Activated T-helper 17 cell treated with anti-CD3 and anti-CD28 coated beads, Interleukin-2, amount 50 U/mL, for 72 hours (primary cell): Measurements from ENCODE around the gene BIRC6. TPM values are rescaled to one million over a fixed set of nuclear protein-coding genes. Genes with fewer than 3 reads are reported as not detected.
A peak's percentile ranks its signal among the peaks of the same experiment; 100 is the strongest.

ENCODE experiments used
- ATAC-seq: fragments of 150-1000 bp; cut with Tn5 transposase; replicated peaks from 2 replicates; pipeline ENCODE4 v1.10.0; 2021; ENCODE audit warnings: mild to moderate bottlenecking, moderate library complexity
- H3K27ac Mint-ChIP-seq: one replicate; pipeline ENCODE4 v1.8.0; 2022; ENCODE audit warnings: mixed read lengths
- H3K27me3 Mint-ChIP-seq: one replicate; pipeline ENCODE4 v1.8.0; 2022; ENCODE audit warnings: mixed read lengths
- H3K36me3 Mint-ChIP-seq: one replicate; pipeline ENCODE4 v1.8.0; 2022; ENCODE audit warnings: low read depth, mild to moderate bottlenecking, mixed read lengths
- H3K4me1 Mint-ChIP-seq: one replicate; pipeline ENCODE4 v1.8.0; 2022; ENCODE audit warnings: mixed read lengths
- H3K4me3 Mint-ChIP-seq: one replicate; pipeline ENCODE4 v1.8.0; 2022; ENCODE audit warnings: mild to moderate bottlenecking, mixed read lengths
- H3K9me3 Mint-ChIP-seq: one replicate; pipeline ENCODE4 v1.8.0; 2022; ENCODE audit warnings: mixed read lengths
- total RNA-seq, 2 donors: library from RNA; stranded (reverse); gene quantifications; one replicate each; pipeline ENCODE4 v1.2.3, GENCODE V29; 2022

BIRC6 gene
- total RNA-seq, 2 donors from 2014 or later: 114 to 117 TPM

- H3K36me3 Mint-ChIP-seq: peaks cover 79% of the 10 kb centered on the region
- no peak overlapping the region for H3K27ac Mint-ChIP-seq
- H3K9me3 Mint-ChIP-seq: no peaks in the 10 kb centered on the region
- ATAC-seq: no peak
- H3K4me1 Mint-ChIP-seq: peaks cover 4% of the 10 kb centered on the region
- H3K4me3 Mint-ChIP-seq: no peak overlapping the region
- H3K27me3 Mint-ChIP-seq: no peaks in the 10 kb centered on the region
These were observed 42.4 kb downstream of the BIRC6 start for GRCh38 chr2:32399221-32399620.

DNA sequence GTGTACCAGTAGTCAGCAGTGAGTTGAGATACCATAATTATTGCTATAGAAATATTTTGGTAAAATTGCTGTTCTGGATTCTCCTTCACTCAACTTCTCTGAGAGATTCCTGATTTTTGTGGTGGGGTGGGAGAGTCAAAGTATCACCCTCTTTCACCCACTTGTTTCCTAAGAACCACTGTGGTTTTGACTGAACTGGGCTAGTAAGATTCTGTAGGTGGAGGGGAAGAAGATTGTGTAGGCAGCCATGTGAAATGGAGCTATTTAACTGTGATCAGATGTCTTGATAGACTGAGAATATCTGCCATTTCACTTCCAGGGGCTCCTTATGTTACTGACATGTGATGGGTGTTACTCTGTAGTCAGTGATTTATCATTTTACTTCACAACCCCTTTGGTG, 45.3 kb downstream of the BIRC6 start:
- H3K36me3 Mint-ChIP-seq: peaks cover 79% of the 10 kb centered on the region
- H3K4me1 Mint-ChIP-seq: peaks cover 4% of the 10 kb centered on the region
- H3K9me3 Mint-ChIP-seq: no peaks in the 10 kb centered on the region
- peak overlapping the region; percentile 16 for H3K27ac Mint-ChIP-seq
- H3K4me3 Mint-ChIP-seq: no peak overlapping the region
- no peak for ATAC-seq
- no peaks in the 10 kb centered on the region for H3K27me3 Mint-ChIP-seq

GRCh38 chr2:32403782-32404181, 47.0 kb downstream of the BIRC6 start:
- no peaks in the 10 kb centered on the region for H3K27me3 Mint-ChIP-seq
- no peaks in the 10 kb centered on the region for H3K9me3 Mint-ChIP-seq
- H3K4me1 Mint-ChIP-seq: peaks cover 4% of the 10 kb centered on the region
- ATAC-seq: no peak
- H3K36me3 Mint-ChIP-seq: peaks cover 82% of the 10 kb centered on the region
- no peak overlapping the region for H3K27ac Mint-ChIP-seq
- no peak overlapping the region for H3K4me3 Mint-ChIP-seq

GRCh38 chr2:32404691-32405090, 47.9 kb downstream of the BIRC6 start:
- H3K4me1 Mint-ChIP-seq: peaks cover 4% of the 10 kb centered on the region
- H3K27me3 Mint-ChIP-seq: no peaks in the 10 kb centered on the region
- ATAC-seq: no peak
- no peak overlapping the region for H3K27ac Mint-ChIP-seq
- H3K9me3 Mint-ChIP-seq: no peaks in the 10 kb centered on the region
- peaks cover 89% of the 10 kb centered on the region for H3K36me3 Mint-ChIP-seq
- H3K4me3 Mint-ChIP-seq: no peak overlapping the region

GRCh38 chr2:32416519-32416918, 59.7 kb downstream of the BIRC6 start:
- no peak overlapping the region for H3K27ac Mint-ChIP-seq

DNA sequence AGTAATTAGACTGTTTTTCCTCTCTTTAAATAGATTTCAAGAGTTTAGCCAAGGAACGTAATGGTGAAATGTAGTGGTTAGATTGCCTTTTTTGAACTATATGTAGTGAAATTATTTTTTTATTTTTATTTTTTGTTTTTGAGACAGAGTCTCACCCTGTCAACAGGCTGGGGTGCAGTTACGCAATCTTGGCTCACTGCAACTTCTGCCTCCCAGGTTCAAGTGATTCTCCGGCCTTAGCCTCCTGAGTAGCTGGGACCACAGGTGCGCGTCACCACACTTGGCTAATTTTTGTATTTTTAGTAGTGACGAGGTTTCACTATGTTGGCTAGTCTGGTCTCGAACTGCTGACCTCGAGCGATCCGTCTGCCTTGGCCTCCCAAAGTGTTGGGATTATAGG, 60.8 kb downstream of the BIRC6 start:
- Mint-ChIP-seq H3K27me3 (no peaks in the 10 kb centered on the region), H3K4me3 (no peak overlapping the region), H3K36me3 (peaks cover 80% of the 10 kb centered on the region)

More at GRCh38 chr2:32416519-32416918, 59.7 kb downstream of the BIRC6 start:
- Mint-ChIP-seq H3K27me3 (no peaks in the 10 kb centered on the region), H3K4me1 (peaks cover 4% of the 10 kb centered on the region), H3K36me3 (peaks cover 80% of the 10 kb centered on the region), H3K4me3 (no peak overlapping the region), H3K9me3 (no peaks in the 10 kb centered on the region)
- no peak for ATAC-seq

GRCh38 chr2:32418778-32419177, 62.0 kb downstream of the BIRC6 start:
- Mint-ChIP-seq H3K4me3 (no peak overlapping the region), H3K27ac (no peak overlapping the region), H3K27me3 (no peaks in the 10 kb centered on the region), H3K9me3 (no peaks in the 10 kb centered on the region), H3K4me1 (peaks cover 10% of the 10 kb centered on the region), H3K36me3 (peaks cover 79% of the 10 kb centered on the region)
- ATAC-seq: no peak

More for the DNA sequence above, 60.8 kb downstream of the BIRC6 start:
- H3K4me1 Mint-ChIP-seq: peaks cover 10% of the 10 kb centered on the region
- ATAC-seq: no peak
- H3K9me3 Mint-ChIP-seq: no peaks in the 10 kb centered on the region
- no peak overlapping the region for H3K27ac Mint-ChIP-seq

- no peaks in the 10 kb centered on the region for H3K27me3 Mint-ChIP-seq
- H3K27ac Mint-ChIP-seq: no peak overlapping the region
- no peak overlapping the region for H3K4me3 Mint-ChIP-seq
- H3K4me1 Mint-ChIP-seq: peaks cover 30% of the 10 kb centered on the region
- no peaks in the 10 kb centered on the region for H3K9me3 Mint-ChIP-seq
- H3K36me3 Mint-ChIP-seq: peaks cover 66% of the 10 kb centered on the region
- ATAC-seq: no peak
These were observed 65.3 kb downstream of the BIRC6 start for GRCh38 chr2:32422133-32422532.

DNA sequence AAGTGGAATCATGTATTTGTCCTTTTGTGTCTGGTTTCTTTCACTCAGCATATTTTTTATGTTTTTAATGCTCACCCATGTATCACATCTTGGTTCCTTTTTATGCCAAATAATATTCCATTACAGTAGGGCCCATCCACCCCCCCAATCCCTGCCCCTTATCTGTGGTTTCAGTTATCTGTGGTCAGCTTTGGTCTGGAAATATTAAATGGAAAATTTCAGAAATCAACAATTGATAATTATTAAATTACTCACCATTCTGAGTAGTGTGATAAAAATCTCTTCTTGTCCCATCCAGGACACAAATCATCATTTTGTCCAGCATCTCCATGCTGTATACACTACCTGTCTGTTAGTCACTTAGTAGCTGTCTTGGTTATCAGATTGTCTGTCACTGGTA, 66.7 kb downstream of the BIRC6 start:
- Mint-ChIP-seq H3K27me3 (no peaks in the 10 kb centered on the region), H3K4me1 (peaks cover 38% of the 10 kb centered on the region), H3K36me3 (peaks cover 53% of the 10 kb centered on the region), H3K27ac (no peak overlapping the region), H3K9me3 (no peaks in the 10 kb centered on the region), H3K4me3 (no peak overlapping the region)
- ATAC-seq: no peak

DNA sequence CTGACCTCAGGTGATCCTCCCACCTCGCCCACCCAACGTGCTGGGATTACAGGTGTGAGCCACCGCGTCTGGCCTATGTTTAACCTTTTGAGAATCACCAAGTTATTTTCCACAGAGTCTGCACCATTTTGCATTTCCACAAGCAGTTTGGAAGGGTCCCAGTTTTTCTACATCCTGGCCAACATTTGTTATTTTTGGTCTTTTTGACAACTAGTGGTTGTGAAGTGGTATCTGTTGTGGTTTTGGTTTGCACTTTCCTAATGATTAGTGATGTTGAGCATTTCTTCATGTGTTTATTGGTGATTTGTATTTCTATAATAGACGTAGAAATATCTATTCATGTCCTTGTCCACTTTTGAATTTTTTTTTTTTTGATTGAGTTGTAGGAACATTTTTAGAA, 67.9 kb downstream of the BIRC6 start:
- no peak for ATAC-seq
- H3K36me3 Mint-ChIP-seq: peaks cover 61% of the 10 kb centered on the region
- H3K4me1 Mint-ChIP-seq: peaks cover 38% of the 10 kb centered on the region

GRCh38 chr2:32425719-32426141, 68.9 kb downstream of the BIRC6 start:
- H3K36me3 Mint-ChIP-seq: peaks cover 61% of the 10 kb centered on the region
- peak overlapping the region; percentile 10 for H3K4me3 Mint-ChIP-seq
- peak overlapping the region; percentile 76 for H3K27ac Mint-ChIP-seq
- peaks cover 38% of the 10 kb centered on the region for H3K4me1 Mint-ChIP-seq
- ATAC-seq: no peak
- H3K9me3 Mint-ChIP-seq: no peaks in the 10 kb centered on the region
- no peaks in the 10 kb centered on the region for H3K27me3 Mint-ChIP-seq

More for the DNA sequence above, 67.9 kb downstream of the BIRC6 start:
- Mint-ChIP-seq H3K27me3 (no peaks in the 10 kb centered on the region), H3K27ac (peak overlapping the region; percentile 76), H3K4me3 (no peak overlapping the region), H3K9me3 (no peaks in the 10 kb centered on the region)

GRCh38 chr2:32427672-32428610, 71.1 kb downstream of the BIRC6 start:
- no peak for ATAC-seq
- H3K36me3 Mint-ChIP-seq: peaks cover 60% of the 10 kb centered on the region
- no peaks in the 10 kb centered on the region for H3K9me3 Mint-ChIP-seq
- no peak overlapping the region for H3K27ac Mint-ChIP-seq
- H3K4me1 Mint-ChIP-seq: peaks cover 33% of the 10 kb centered on the region
- H3K27me3 Mint-ChIP-seq: no peaks in the 10 kb centered on the region
- no peak overlapping the region for H3K4me3 Mint-ChIP-seq

- Mint-ChIP-seq H3K4me1 (peaks cover 21% of the 10 kb centered on the region), H3K9me3 (no peaks in the 10 kb centered on the region), H3K36me3 (peaks cover 76% of the 10 kb centered on the region), H3K4me3 (no peak overlapping the region), H3K27ac (no peak overlapping the region), H3K27me3 (no peaks in the 10 kb centered on the region)
- ATAC-seq: no peak
These were observed 74.0 kb downstream of the BIRC6 start for GRCh38 chr2:32430804-32431203.

GRCh38 chr2:32436150-32436549, 79.3 kb downstream of the BIRC6 start:
- Mint-ChIP-seq H3K4me1 (peaks cover 5% of the 10 kb centered on the region), H3K27ac (no peak overlapping the region), H3K27me3 (no peaks in the 10 kb centered on the region), H3K9me3 (no peaks in the 10 kb centered on the region), H3K4me3 (no peak overlapping the region), H3K36me3 (peaks cover 97% of the 10 kb centered on the region)
- no peak for ATAC-seq

- Mint-ChIP-seq H3K27me3 (no peaks in the 10 kb centered on the region), H3K36me3 (peaks cover 96% of the 10 kb centered on the region), H3K4me1 (no peaks in the 10 kb centered on the region), H3K4me3 (no peak overlapping the region), H3K9me3 (no peaks in the 10 kb centered on the region), H3K27ac (peak overlapping the region; percentile 46)
- ATAC-seq: no peak
These were observed 85.2 kb downstream of the BIRC6 start for GRCh38 chr2:32442020-32442467.
